CD4-positive, alpha-beta T cell treated with Interleukin-4 for 4 hours (primary cell): ENCODE measurements around the gene UBE2D3.
"Not testable (repeated sequence)": the region's sequence is repeated elsewhere in the genome, so short reads cannot be mapped to it uniquely, and the experiment has no call there.

Experiments used
- DNase-seq: peaks from one replicate; pipeline ENCODE4 v3.0.0-alpha.2; 2020

UBE2D3 gene

DNA sequence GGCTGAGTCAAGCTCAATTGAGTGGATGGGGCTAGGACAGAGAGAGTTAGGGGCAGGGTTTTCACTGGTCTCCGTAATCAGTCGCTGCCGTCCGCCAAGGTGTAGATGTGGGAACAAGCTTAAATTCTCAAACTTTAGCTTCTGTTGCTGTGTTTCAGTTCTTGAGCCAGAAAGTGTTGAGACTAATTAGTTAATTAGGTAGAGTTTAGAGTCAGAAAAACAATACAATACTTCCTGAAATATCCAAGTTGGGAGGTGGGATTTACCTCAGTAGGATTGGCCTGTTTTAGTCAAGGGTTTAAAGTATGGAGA is 1.1 kb upstream of the UBE2D3 start:
- no peak for DNase-seq

DNA sequence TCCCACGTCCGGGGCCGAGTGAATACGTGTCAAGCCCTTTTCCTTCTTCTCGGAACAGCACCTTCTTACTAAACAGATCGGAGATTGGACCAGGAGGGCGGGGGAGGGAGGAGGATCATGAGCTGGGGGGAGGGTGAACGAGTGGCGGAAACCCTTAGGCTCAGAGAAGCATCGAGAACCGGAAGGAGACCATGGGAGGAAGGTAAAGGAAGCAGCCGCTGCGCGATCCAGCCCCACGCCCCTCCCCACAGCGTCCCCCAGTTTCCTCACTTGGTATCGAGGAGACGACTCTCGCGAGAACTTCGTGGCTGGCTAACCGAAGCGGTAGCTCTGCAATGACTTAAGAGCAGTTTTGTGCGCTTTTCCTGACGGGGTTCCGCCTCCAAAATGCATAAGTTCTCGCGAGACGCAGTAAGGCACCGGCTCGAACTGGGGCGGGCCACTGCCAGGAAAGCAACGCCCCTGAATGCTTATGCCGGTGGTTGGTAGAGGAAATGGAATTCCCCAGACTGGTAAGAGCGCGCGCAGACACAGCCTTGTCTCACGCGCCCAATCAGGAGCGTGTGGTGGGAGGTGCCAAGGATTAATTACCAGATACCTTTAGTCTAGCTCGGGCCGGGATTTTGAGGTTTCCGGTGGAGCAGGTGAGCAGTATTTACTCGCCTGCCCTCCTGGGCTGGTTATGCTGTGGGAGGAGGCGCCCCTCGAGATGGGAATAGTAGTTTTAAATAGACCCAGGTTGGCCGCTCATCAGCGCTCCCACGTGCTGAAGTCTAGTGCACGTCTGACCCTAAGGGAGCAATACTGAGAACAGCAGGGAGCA is 534 bp upstream of the UBE2D3 start:
- peak; percentile 100 for DNase-seq

DNA sequence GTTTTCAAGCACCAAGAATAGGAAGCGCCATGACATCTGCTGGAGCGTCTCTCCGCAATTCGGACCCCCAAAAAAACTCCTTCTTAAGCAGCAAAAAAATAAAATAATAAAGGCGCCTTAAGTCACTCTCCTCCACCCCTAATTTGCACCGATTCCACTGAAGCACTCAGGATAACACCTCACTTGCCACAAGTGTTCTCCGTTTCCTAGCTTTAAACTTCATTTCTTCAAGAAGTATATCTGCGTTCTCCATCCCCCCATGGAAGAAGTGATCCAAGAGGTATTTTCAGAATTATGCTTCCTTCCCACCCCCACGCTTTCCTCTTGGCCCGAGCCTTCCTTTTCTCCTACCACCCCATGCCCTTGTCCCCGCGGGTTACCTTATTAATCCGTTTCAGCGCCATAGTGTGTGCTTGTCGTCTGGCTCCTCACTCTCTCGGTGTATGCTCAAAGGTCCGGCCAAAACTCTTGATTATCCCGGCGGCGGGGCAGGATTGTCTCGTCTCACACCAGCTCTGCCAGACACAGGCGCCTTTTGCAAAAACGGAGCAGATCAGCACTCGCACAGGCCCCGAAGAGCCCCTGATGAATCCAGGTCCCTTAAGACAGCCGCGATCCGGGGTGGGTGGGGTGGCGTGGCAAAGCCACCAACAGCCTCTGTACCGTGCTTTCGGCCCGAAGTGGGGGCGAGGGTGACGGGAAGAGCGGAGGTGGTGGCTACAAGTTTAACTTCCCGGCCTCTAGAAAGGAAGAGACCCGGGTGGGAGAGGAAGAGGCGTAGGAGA is 1.1 kb downstream of the UBE2D3 start:
- DNase-seq, result no peak

DNA sequence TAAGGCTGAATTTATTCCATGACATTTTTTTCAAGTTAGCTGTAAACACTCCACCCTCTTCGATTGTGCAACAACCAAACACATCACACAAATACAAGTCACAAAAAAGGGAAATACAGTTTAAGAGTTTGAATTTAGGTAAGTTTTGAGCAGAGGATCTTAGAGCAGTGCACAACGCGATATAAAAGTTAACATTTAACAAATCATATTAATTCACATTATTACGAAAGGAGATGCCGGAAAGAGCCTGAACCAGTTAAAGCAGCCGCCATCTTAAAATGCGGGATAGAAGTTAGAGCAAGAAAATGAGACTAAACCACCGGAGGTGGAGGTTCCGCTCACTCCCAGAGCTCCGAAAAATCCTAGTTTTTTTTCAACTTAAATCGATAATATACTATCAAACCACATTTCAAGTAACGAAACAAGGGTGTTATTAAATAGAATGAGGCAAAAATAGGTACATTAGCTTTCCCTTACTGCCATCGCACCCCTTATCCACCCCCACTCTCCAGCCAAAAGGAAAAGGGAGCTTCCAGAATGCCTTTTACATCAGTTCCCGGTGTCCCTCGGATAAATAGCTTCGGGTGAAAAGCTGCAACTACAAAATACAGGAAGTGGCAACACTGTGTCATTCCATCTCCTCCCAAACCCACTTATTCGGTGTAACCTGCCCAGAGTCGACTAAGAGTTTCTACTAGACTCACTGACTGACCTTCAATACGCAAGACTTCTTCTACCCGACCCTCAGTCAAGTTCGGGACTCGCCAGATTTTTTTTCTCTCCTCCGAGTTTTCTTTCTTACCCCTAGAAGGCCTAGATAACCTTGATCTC is 1.9 kb downstream of the UBE2D3 start:
- DNase-seq, result peak; percentile 40

- no peak for DNase-seq
Measured at GRCh38 chr4:102824398-102824797, 3.0 kb downstream of the UBE2D3 start.

GRCh38 chr4:102823897-102824296 is 3.5 kb downstream of the UBE2D3 start:
- DNase-seq, result no peak

GRCh38 chr4:102823464-102823863 is 3.9 kb downstream of the UBE2D3 start:
- no peak for DNase-seq

GRCh38 chr4:102819588-102820365 is 7.6 kb downstream of the UBE2D3 start:
- peak; percentile 55 for DNase-seq

DNA sequence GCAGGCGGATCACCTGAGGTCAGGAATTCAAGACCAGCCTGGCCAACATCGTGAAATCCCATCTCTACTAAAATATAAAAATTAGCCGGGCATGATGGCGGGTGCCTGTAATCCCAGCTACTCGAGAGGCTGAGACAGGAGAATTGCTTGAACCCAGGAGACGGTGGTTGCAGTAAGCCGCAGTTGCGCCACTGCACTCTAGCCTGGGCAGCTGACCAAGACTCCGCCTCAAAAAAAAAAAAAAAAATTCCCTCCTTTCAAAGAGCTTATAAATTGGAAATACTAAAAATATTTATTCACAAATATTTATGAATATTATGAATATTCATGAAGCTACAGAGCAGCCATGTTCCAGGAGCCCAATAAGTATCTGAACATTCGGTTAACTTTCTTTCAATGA is 8.3 kb downstream of the UBE2D3 start:
- not testable (repeated sequence) for DNase-seq

DNA sequence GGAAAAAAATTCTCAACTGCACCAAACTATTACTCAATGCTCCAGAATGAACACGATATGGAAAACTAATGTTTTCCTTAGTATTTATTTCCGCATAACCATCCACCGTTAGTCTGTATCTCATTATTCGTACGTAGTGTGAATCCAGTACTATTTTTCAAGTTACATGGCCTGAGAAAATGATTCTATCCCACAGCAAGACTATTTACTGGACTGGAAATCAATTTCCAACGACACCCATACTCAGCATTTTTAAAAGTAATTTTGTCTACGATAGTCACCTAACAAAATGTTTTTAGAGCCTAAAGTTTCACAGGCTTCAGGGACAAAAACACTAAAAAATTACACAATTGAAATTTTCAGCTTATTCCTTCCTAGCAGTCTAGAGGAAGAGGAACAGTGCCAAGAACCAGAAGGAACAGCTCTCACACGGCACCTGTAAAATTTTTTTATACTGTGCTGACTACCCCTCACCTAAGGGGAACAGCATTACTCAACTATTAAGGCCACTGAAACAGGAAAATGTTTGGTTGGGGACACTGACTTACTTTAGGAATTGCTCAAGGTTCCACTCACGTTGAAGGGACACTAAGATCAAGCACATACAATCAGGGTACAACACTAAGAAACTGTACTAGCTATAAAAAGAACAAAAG is 9.6 kb downstream of the UBE2D3 start:
- no peak for DNase-seq

GRCh38 chr4:102817021-102817605 is 10.2 kb downstream of the UBE2D3 start:
- DNase-seq, result no peak

GRCh38 chr4:102815981-102816380 is 11.4 kb downstream of the UBE2D3 start:
- DNase-seq, result no peak

DNA sequence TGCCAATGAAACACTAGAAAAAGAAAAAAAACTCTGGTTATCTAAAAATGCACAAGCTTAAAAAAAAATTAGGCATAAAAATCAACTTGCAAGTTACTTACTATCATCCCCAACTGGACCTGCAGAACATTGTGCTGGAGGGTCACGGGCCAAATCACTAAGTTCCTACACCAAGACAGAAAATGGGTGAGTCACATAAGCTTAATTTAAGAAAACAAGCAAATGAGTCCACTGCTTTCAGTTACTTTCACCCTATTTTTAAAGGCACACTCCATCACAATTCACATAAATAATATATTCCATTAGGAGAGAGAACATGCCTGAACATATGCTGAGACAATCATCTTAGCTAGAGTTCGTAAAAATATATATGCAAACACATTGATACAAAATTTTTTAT is 17.7 kb downstream of the UBE2D3 start:
- DNase-seq, result no peak

DNA sequence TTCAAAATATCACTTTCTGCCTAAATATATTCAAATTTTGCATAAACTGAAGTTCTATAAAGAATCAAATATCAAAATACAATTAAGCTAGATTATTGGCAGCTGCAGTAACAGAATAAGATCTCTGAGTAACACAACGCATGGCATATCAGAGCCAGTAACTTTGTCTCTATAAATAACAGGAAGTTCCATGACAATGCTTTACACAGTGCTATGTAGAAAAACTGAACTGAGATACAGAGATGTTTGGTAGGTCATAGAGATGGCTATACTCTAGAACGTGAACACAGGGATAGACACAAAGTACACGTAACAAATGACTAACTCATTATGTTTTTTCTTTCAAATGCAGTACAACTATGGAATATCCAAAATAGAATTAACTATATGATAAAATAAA is 18.2 kb downstream of the UBE2D3 start:
- no peak for DNase-seq

DNA sequence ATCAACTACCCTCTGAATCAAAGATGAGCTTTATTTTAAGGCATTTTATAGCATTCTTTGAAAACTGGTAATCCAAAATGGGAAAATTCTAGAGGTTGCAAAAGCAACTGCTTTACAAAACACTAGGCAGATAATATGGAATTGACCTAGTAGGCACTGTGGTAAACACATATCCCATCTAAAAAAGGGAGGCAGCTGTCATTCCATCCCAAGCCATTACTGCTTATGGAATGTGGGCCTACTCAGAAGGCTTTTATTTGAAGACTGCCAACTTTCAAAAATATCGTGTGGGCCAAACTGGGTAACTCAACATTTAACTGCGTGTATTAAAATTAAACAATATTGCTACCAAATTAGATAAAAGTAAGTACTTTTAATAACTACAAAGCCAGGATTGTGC is 19.3 kb downstream of the UBE2D3 start:
- DNase-seq, result no peak

DNA sequence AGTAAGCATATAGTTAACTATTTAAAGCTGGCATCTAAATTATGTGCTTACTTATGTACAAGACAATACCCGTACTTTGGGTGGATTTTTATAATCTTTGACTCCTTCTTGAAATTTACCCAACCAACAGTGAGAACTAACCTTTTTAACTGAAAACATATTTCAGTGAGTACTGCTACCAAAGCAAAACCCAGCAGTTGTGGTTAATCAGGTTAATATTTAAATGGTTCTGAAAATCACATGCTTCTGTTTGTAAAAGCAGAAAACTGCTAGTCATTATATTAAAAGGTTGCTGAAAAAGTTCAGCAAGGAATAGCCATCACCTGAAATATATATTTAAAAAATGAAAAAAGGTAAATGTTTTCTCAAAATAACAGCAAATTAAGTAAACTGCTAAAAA is 20.0 kb downstream of the UBE2D3 start:
- DNase-seq, result no peak

DNA sequence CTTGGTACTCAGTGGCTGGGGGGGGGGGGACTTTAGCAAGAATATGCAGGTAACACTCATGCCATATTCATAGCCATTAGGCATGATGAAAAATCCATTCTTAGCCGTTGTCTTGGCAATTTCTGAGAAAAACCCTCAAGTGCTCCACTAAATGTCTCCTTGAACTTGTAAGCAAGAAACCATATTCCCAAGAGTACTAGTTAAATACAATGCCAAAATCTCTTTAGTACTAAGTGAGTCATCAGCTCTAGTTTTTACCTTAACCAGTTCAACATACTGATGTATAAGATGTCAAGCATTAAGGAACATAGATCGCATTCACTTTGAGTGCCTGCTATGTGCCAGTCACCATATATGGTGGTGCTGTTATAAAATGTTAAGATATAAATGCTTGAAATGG is 27.5 kb downstream of the UBE2D3 start:
- no peak for DNase-seq

DNA sequence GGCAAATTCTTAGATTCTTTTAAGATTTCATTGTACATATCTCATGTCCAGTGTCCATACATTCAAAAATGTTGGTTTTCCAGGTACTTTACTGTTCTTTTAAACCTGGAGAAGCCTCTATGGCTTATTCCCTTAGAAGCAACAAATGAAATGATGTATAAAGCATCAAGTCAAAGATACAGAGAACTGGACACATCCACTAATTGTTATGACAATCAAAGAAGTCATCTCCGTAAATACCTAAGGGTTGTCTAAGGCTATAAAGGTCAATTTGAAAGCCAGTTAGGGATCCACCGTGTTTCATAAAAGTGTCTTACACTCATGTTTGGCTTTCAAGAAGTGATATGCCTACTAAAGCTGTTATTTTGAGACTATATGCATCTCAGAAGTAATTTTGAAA is 32.4 kb downstream of the UBE2D3 start:
- DNase-seq, result no peak

GRCh38 chr4:102792361-102792936 is 34.9 kb downstream of the UBE2D3 start:
- no peak for DNase-seq

DNA sequence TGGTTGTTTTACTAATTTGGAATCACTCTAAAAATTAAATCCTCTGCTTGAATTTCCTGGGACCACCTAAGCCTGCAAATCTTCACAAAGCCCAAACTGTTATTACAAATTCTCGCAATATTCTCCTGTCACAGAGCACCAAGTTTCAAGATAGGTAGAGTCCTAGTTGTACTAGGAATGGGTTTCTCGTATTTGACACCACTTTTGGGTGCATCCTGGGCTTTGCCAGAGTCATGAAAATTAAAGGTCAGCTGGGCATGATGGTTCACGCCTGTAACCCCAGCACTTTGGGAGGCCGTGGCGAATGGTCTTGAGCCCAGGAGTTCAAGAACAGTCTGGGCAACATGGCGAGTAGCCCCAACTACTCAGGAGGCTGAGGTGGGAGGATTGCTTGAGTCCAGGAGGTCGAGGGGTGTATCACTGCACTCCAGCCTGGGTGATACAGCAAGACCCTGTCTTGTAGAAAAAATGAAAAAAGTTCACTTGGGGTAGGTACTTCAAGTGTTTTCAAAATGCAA is 36.0 kb downstream of the UBE2D3 start:
- DNase-seq, result no peak

- DNase-seq, result peak; percentile 17
Measured at GRCh38 chr4:102789317-102789717, 38.0 kb downstream of the UBE2D3 start.
